SU-DHL-6 (cell line): Measurements from ENCODE around the gene FAM228B.

ENCODE experiments used
- H2AFZ ChIP-seq: fragments of 200-600 bp; sonication (generic); 2 replicates; pipeline ENCODE4 v1.6.1; 2014; ENCODE audit warnings: low read depth, mild to moderate bottlenecking, moderate library complexity, mixed read lengths, antibody characterized with exemption, low read length; ENCODE audit not compliant: severe bottlenecking
- H3F3A ChIP-seq: fragments of 200-600 bp; shearing (Covaris generic); 2 replicates; pipeline ENCODE4 v1.6.0; 2016; ENCODE audit warnings: antibody characterized with exemption, mild to moderate bottlenecking; ENCODE audit not compliant: insufficient read depth
- H3K27ac ChIP-seq: fragments of 200-600 bp; sonication (generic); 2 replicates; pipeline ENCODE4 v1.5.1; 2016; ENCODE audit warnings: low read depth, mild to moderate bottlenecking, low read length, moderate library complexity, mixed read lengths
- H3K27me3 ChIP-seq: fragments of 200-600 bp; sonication (generic), shearing (Covaris generic); 2 replicates; pipeline ENCODE4 v1.6.0; 2014; ENCODE audit warnings: mild to moderate bottlenecking, low read length
- H3K36me3 ChIP-seq: fragments of 200-600 bp; sonication (generic); 2 replicates; pipeline ENCODE4 v1.6.1; 2014; ENCODE audit warnings: mild to moderate bottlenecking, low read length, mixed read lengths
- H3K4me2 ChIP-seq: fragments of 300-600, 200-600 bp; shearing (Covaris generic), sonication (generic); 2 replicates; pipeline ENCODE4 v1.6.0; 2014; ENCODE audit warnings: low read length, low read depth, mild to moderate bottlenecking; ENCODE audit not compliant: poor library complexity, severe bottlenecking
- H3K4me3 ChIP-seq: fragments of 200-600 bp; sonication (generic); 2 replicates; pipeline ENCODE4 v1.5.1; 2014; ENCODE audit warnings: antibody characterized with exemption, low read length, mild to moderate bottlenecking, mixed read lengths; ENCODE audit not compliant: insufficient read depth, poor library complexity, severe bottlenecking
- H3K79me2 ChIP-seq: fragments of 200-600 bp; sonication (generic); 2 replicates; pipeline ENCODE4 v1.6.1; 2014; ENCODE audit warnings: mild to moderate bottlenecking, low read length, moderate library complexity; ENCODE audit not compliant: insufficient read depth
- H3K9ac ChIP-seq: fragments of 200-600 bp; sonication (generic); 2 replicates; pipeline ENCODE4 v1.7.0; 2014; ENCODE audit warnings: mild to moderate bottlenecking, low read length
- H3K9me2 ChIP-seq: fragments of 200-600 bp; sonication (generic); replicated peaks from 2 replicates; pipeline ENCODE4 v1.6.1; 2014; ENCODE audit warnings: low read length; ENCODE audit not compliant: insufficient read depth
- H3K9me3 ChIP-seq: fragments of 200-600 bp; sonication (generic); 2 replicates; pipeline ENCODE4 v1.6.1; 2014; ENCODE audit warnings: low read length, mixed read lengths; ENCODE audit not compliant: insufficient read depth
- H4K20me1 ChIP-seq: fragments of 200-600 bp; sonication (generic); 2 replicates; pipeline ENCODE4 v1.6.1; 2014; ENCODE audit warnings: low read depth, mild to moderate bottlenecking, antibody characterized with exemption, low read length, moderate library complexity, mixed read lengths
- CTCF ChIP-seq: fragments of 200-600 bp; sonication (generic); IDR thresholded peaks from one replicate; pipeline ENCODE4 v1.5.1; 2017; ENCODE audit warnings: antibody characterized with exemption, mild to moderate bottlenecking, low read length, moderate library complexity; ENCODE audit not compliant: insufficient read depth, poor library complexity, severe bottlenecking
- EZH2phosphoT487 ChIP-seq: fragments of 200-600 bp; sonication (generic), shearing (Covaris generic); conservative IDR thresholded peaks from 2 replicates; pipeline ENCODE4 v1.6.1; 2018; ENCODE audit warnings: mild to moderate bottlenecking, antibody characterized with exemption, low read length, moderate library complexity, mixed read lengths

The FAM228B gene

GRCh38 chr2:24075915-24076848, 47.1 kb upstream of the FAM228B start, which contains the start of gene SF3B6:
SF3B6 (minus strand) TSS chr2:24076326; CDS start chr2:24076229, 97 bp downstream.
- peaks cover 5% of the 10 kb centered on the region; the same call in 1 of the 2 replicates for H3F3A ChIP-seq
- peaks cover 32% of the 10 kb centered on the region for H3K79me2 ChIP-seq
- H2AFZ ChIP-seq = peak within 1 kb of the TSS; percentile 64
- TF ChIP-seq CTCF = no peak
- TF ChIP-seq EZH2phosphoT487 = no peak
- H3K9me3 ChIP-seq = no peaks in the 10 kb centered on the region
- H3K27ac ChIP-seq = peak within 1 kb of the TSS; percentile 25; the same call in 1 of the 2 replicates
- H3K4me2 ChIP-seq = peak within 1 kb of the TSS; percentile 80
- H4K20me1 ChIP-seq = no peaks in the 10 kb centered on the region
- H3K36me3 ChIP-seq = peaks cover 9% of the 10 kb centered on the region; the same call in 1 of the 2 replicates
- peak within 1 kb of the TSS; percentile 67 for H3K9ac ChIP-seq
- peak within 1 kb of the TSS; percentile 76 for H3K4me3 ChIP-seq
- no peaks in the 10 kb centered on the region for H3K27me3 ChIP-seq
- H3K9me2 ChIP-seq = no peaks in the 10 kb centered on the region

- no peak for TF ChIP-seq EZH2phosphoT487
- no peak for TF ChIP-seq CTCF
Measured at GRCh38 chr2:24076849-24077534, 46.3 kb upstream of the FAM228B start.

DNA sequence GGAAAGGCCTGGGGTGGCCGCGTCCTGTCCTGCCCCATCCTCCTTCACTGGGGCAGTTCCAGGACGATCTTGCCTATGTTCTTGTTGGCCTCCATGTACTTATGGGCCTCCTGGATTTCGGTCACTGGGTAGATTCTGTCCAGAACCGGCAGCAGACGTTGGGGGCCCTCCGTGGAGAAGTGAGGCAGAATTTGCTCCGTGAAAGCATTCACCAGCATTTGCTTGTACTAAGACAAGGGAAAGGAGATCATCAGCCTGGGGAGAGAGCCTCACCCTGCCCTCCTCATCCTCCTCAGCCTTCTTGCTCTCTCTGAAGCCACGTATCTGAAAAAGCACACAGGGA, 45.8 kb upstream of the FAM228B start:
- Histone ChIP-seq H3F3A (peaks cover 5% of the 10 kb centered on the region; the same call in 1 of the 2 replicates), H3K9ac (peak overlapping the region; percentile 67), H3K36me3 (peaks cover 9% of the 10 kb centered on the region; the same call in 1 of the 2 replicates), H3K9me3 (no peaks in the 10 kb centered on the region), H4K20me1 (no peaks in the 10 kb centered on the region), H3K79me2 (peaks cover 27% of the 10 kb centered on the region), H3K27me3 (no peaks in the 10 kb centered on the region), H3K4me3 (peak overlapping the region; percentile 76), H2AFZ (peak overlapping the region; percentile 53), H3K9me2 (no peaks in the 10 kb centered on the region), H3K4me2 (peak overlapping the region; percentile 73), H3K27ac (no peak overlapping the region)
- TF ChIP-seq EZH2phosphoT487 (no peak), CTCF (no peak)

More at GRCh38 chr2:24076849-24077534, 46.3 kb upstream of the FAM228B start:
- peaks cover 30% of the 10 kb centered on the region for H3K79me2 ChIP-seq
- no peaks in the 10 kb centered on the region for H3K27me3 ChIP-seq
- peak overlapping the region; percentile 67 for H3K9ac ChIP-seq
- H4K20me1 ChIP-seq = no peaks in the 10 kb centered on the region
- H2AFZ ChIP-seq = peak overlapping the region; percentile 53
- H3K4me2 ChIP-seq = peak overlapping the region; percentile 73
- H3K9me3 ChIP-seq = no peaks in the 10 kb centered on the region
- peak overlapping the region; percentile 76 for H3K4me3 ChIP-seq
- peaks cover 9% of the 10 kb centered on the region; the same call in 1 of the 2 replicates for H3K36me3 ChIP-seq
- H3F3A ChIP-seq = peaks cover 5% of the 10 kb centered on the region; the same call in 1 of the 2 replicates
- H3K27ac ChIP-seq = no peak overlapping the region
- no peaks in the 10 kb centered on the region for H3K9me2 ChIP-seq
